Measurements from ENCODE around the gene MYD88. TPM values are rescaled to one million over a fixed set of nuclear protein-coding genes. Genes with fewer than 3 reads are reported as not detected.

MYD88 gene
- total RNA-seq, 1 experiment from 2014 or later, result 32.7 TPM

GRCh38 chr3:38153221-38153620, 14.8 kb downstream of the MYD88 start:
- DNase-seq (ENCODE audit: low read depth, low spot score) (no peak), ATAC-seq (no peak)
- H3K4me1 ChIP-seq (ENCODE audit: control insufficient read depth, insufficient read depth, low read length), result no peaks in the 10 kb centered on the region
- CTCF ChIA-PET, result no interaction called here
- H3K27ac ChIP-seq (ENCODE audit: low read length), result no peak overlapping the region
- POLR2A ChIA-PET, result no interaction called here
- intact Hi-C loops (cut with micrococcal nuclease; ENCODE audit: unreplicated experiment) (no loop called here), in situ Hi-C loops (cut with HindIII; ENCODE audit: low pct_unique_long_range_greater_than_20kb, low sequenced_read_pairs) (no loop called here)
- BruUV-seq (replicated peaks), result no TSS peak
- H3K36me3 ChIP-seq (ENCODE audit: control insufficient read depth, insufficient read depth, low read length), result no peaks in the 10 kb centered on the region; the same call in 1 of the 2 replicates
- H3K9me3 ChIP-seq (ENCODE audit: control insufficient read depth, insufficient read depth, low read depth, low read length), result no peaks in the 10 kb centered on the region
- H3K27me3 ChIP-seq (ENCODE audit: control insufficient read depth, insufficient read depth, low read length), result no peaks in the 10 kb centered on the region
- TF ChIP-seq POLR2AphosphoS5 (IDR thresholded peaks at IDR 0.05; ENCODE audit: low read depth, low read length) (no peak), SIN3A (IDR thresholded peaks at IDR 0.05; ENCODE audit: borderline replicate concordance, insufficient read depth, low read depth, low read length) (no peak), CTCF (IDR thresholded peaks at IDR 0.05) (no peak)
- no peak overlapping the region for H3K4me3 ChIP-seq (ENCODE audit: low read depth in 2 of 2, low read length in 2 of 2)

GRCh38 chr3:38154033-38154494, 15.6 kb downstream of the MYD88 start:
- no peak for TF ChIP-seq CTCF (IDR thresholded peaks at IDR 0.05)
- TF ChIP-seq SIN3A (IDR thresholded peaks at IDR 0.05; ENCODE audit: borderline replicate concordance, insufficient read depth, low read depth, low read length), result no peak
- no peak for TF ChIP-seq REST (IDR thresholded peaks at IDR 0.05; ENCODE audit: insufficient read depth in 1 of 2, low read depth in 2 of 2, low read length in 1 of 2)
- no peak for TF ChIP-seq TCF7L2 (IDR thresholded peaks at IDR 0.05; ENCODE audit: low read depth, low read length)
- no peak for TF ChIP-seq POLR2AphosphoS5 (IDR thresholded peaks at IDR 0.05; ENCODE audit: low read depth, low read length)
- BruUV-seq (replicated peaks), result no TSS peak
- Histone ChIP-seq H3K27ac (ENCODE audit: low read length) (no peak overlapping the region), H3K4me3 (ENCODE audit: low read depth in 2 of 2, low read length in 2 of 2) (no peak overlapping the region), H3K27me3 (ENCODE audit: control insufficient read depth, insufficient read depth, low read length) (no peaks in the 10 kb centered on the region), H3K36me3 (ENCODE audit: control insufficient read depth, insufficient read depth, low read length) (no peaks in the 10 kb centered on the region; the same call in 1 of the 2 replicates), H3K9me3 (ENCODE audit: control insufficient read depth, insufficient read depth, low read depth, low read length) (no peaks in the 10 kb centered on the region), H3K4me1 (ENCODE audit: control insufficient read depth, insufficient read depth, low read length) (no peaks in the 10 kb centered on the region)
- in situ Hi-C loops (cut with HindIII; ENCODE audit: low pct_unique_long_range_greater_than_20kb, low sequenced_read_pairs) (no loop called here), intact Hi-C loops (cut with micrococcal nuclease; ENCODE audit: unreplicated experiment) (no loop called here)
- POLR2A ChIA-PET, result no interaction called here
- ATAC-seq (no peak), DNase-seq (ENCODE audit: low read depth, low spot score) (no peak)
- CTCF ChIA-PET, result no interaction called here
